HCT116 (cell line): ENCODE data around the gene PHLDA1. TPM values are rescaled to one million over a fixed set of nuclear protein-coding genes. Genes with fewer than 3 reads are reported as not detected.

ENCODE experiments used
- ATAC-seq: fragments of 200-7000 bp; cut with Tn5 transposase; 2 replicates; pipeline ENCODE4 v1.9.1; 2020; ENCODE audit warnings: mild to moderate bottlenecking, moderate library complexity
- BruUV-seq: library from RNA; stranded (reverse); fragments of 400-500 nt; replicated peaks from 2 replicates; lab custom pipeline; 2021; lab: Mats Ljungman, UMichigan
- CTCF ChIA-PET: fragments of 300-600 bp; sonication (Branson Sonifier 250); formaldehyde crosslinking; loops from one replicate; lab custom pipeline; 2021; ENCODE audit warnings: antibody characterized with exemption; lab: Charles Lee
- POLR2A ChIA-PET: fragments of 300-600, 350-600 bp; sonication (Branson Sonifier 250); formaldehyde crosslinking; loops from one replicate; lab custom pipeline; 2021; ENCODE audit warnings: antibody characterized with exemption; lab: Charles Lee
- RAD21 ChIA-PET, 2 experiments: fragments of 300-600 bp; sonication (Branson Sonifier 250); formaldehyde crosslinking; loops; one replicate each; lab custom pipeline; 2023; ENCODE audit warnings: low total read pairs in 2 of 2; ENCODE audit not compliant: uncharacterized antibody in 2 of 2, unreplicated experiment in 2 of 2, low non-redundant PET in 1 of 2; lab: Charles Lee
- DNase-seq: peaks from one replicate; pipeline ENCODE4 v3.0.0-alpha.2; 2010; ENCODE audit warnings: low read depth, low spot score
- H2AFZ ChIP-seq: fragments of 200-600 bp; shearing (Covaris generic), sonication (generic); 2 replicates; pipeline ENCODE4 v1.6.1; 2017; ENCODE audit warnings: low read depth, mixed run types, mixed read lengths, antibody characterized with exemption, low read length; ENCODE audit not compliant: poor library complexity, severe bottlenecking
- H3K27ac ChIP-seq: 2 replicates; pipeline ENCODE4 v1.5.1; 2012; ENCODE audit warnings: low read depth, low read length
- H3K27me3 ChIP-seq: fragments of 200-600 bp; sonication (generic); 2 replicates; pipeline ENCODE4 v1.6.1; 2016; ENCODE audit warnings: mixed run types, low read length, mixed read lengths; ENCODE audit not compliant: insufficient read depth
- H3K36me3 ChIP-seq, 2 experiments: fragments of 200-500 bp in 1 of 2; fragments of 200-600 bp in 1 of 2; sonication (Bioruptor generic) in 1 of 2; sonication (generic) in 1 of 2; 2 replicates each; pipeline versions ENCODE4 v1.5.1 to v1.6.1; 2014 to 2016; ENCODE audit warnings: low read length in 2 of 2, inconsistent platforms in 1 of 2, mixed read lengths in 1 of 2, mixed run types in 1 of 2; ENCODE audit not compliant: insufficient read depth in 2 of 2, control insufficient read depth in 1 of 2
- H3K4me1 ChIP-seq, 2 experiments: fragments of 200-600 bp in 1 of 2; sonication (generic) in 1 of 2; 2 replicates each; pipeline versions ENCODE4 v1.5.1 to v1.6.1; 2012 to 2017; ENCODE audit warnings: low read length in 2 of 2, inconsistent platforms in 1 of 2, mild to moderate bottlenecking in 1 of 2, mixed read lengths in 1 of 2, mixed run types in 1 of 2, moderate library complexity in 1 of 2; ENCODE audit not compliant: insufficient read depth in 2 of 2, control insufficient read depth in 1 of 2
- H3K4me2 ChIP-seq: fragments of 200-600 bp; sonication (generic); 2 replicates; pipeline ENCODE4 v1.6.1; 2017; ENCODE audit warnings: mixed run types, low read length, mixed read lengths
- H3K4me3 ChIP-seq, 2 experiments: fragments of 200-600 bp in 1 of 2; sonication (generic) in 1 of 2; replicated peaks in 1 of 2; 2 replicates each; pipeline ENCODE4 v1.5.1; 2011 to 2016; ENCODE audit warnings: low read length in 2 of 2, control low read depth in 1 of 2, low read depth in 1 of 2, mild to moderate bottlenecking in 1 of 2, mixed read lengths in 1 of 2, mixed run types in 1 of 2
- H3K79me2 ChIP-seq: fragments of 200-600 bp; sonication (generic); 2 replicates; pipeline ENCODE4 v1.6.1; 2017; ENCODE audit warnings: mild to moderate bottlenecking, mixed run types, low read length, moderate library complexity, mixed read lengths; ENCODE audit not compliant: insufficient read depth
- H3K9ac ChIP-seq: fragments of 200-600 bp; sonication (generic); 2 replicates; pipeline ENCODE4 v1.6.1; 2016; ENCODE audit warnings: low read length, mixed read lengths
- H3K9me2 ChIP-seq: fragments of 200-600 bp; sonication (generic), shearing (Covaris generic); 2 replicates; pipeline ENCODE4 v1.6.1; 2017; ENCODE audit warnings: mixed run types, mild to moderate bottlenecking, moderate library complexity; ENCODE audit not compliant: insufficient read depth
- H3K9me3 ChIP-seq, 2 experiments: fragments of 200-500 bp in 1 of 2; fragments of 200-600 bp in 1 of 2; sonication (Bioruptor generic) in 1 of 2; sonication (generic) in 1 of 2; 2 replicates each; pipeline ENCODE4 v1.6.1; 2014 to 2017; ENCODE audit warnings: low read length in 2 of 2, mixed read lengths in 2 of 2, inconsistent platforms in 1 of 2, low read depth in 1 of 2, mild to moderate bottlenecking in 1 of 2, mixed run types in 1 of 2, moderate library complexity in 1 of 2; ENCODE audit not compliant: control insufficient read depth in 1 of 2, insufficient read depth in 1 of 2
- H4K20me1 ChIP-seq: fragments of 200-600 bp; sonication (generic), shearing (Covaris generic); 2 replicates; pipeline ENCODE4 v1.6.1; 2017; ENCODE audit warnings: mixed run types, mild to moderate bottlenecking, moderate library complexity; ENCODE audit not compliant: insufficient read depth
- CBX3 ChIP-seq: IDR thresholded peaks from 2 replicates; pipeline ENCODE4 v1.6.1; 2012; ENCODE audit warnings: low read depth
- CEBPB ChIP-seq: IDR thresholded peaks from 2 replicates; pipeline ENCODE4 v1.6.1; 2012; ENCODE audit warnings: low read depth
- FOSL1 ChIP-seq: IDR thresholded peaks from 2 replicates; pipeline ENCODE4 v1.6.1; 2012; ENCODE audit warnings: low read depth
- JUND ChIP-seq: IDR thresholded peaks from 2 replicates; pipeline ENCODE4 v1.6.1; 2012
- MAX ChIP-seq: IDR thresholded peaks from 2 replicates; pipeline ENCODE4 v1.6.1; 2012
- POLR2A ChIP-seq: IDR thresholded peaks from 2 replicates; pipeline ENCODE4 v1.7.0; 2011; ENCODE audit warnings: borderline replicate concordance; ENCODE audit not compliant: insufficient read depth, insufficient read length; ENCODE audit errors: extremely low read depth
- SIN3A ChIP-seq: IDR thresholded peaks from 2 replicates; pipeline ENCODE4 v1.6.1; 2012; ENCODE audit warnings: low read depth
- SRF ChIP-seq: IDR thresholded peaks from 2 replicates; pipeline ENCODE4 v1.6.1; 2012; ENCODE audit warnings: low read depth
- TCF7L2 ChIP-seq: IDR thresholded peaks from 2 replicates; pipeline ENCODE4 v1.7.0; 2011; ENCODE audit warnings: borderline replicate concordance, inconsistent platforms; ENCODE audit not compliant: insufficient read depth, insufficient read length; ENCODE audit errors: extremely low read depth
- ZBTB33 ChIP-seq: IDR thresholded peaks from 2 replicates; pipeline ENCODE4 v1.6.1; 2011; ENCODE audit warnings: mild to moderate bottlenecking, low read length, moderate library complexity; ENCODE audit not compliant: insufficient replicate concordance; ENCODE audit errors: extremely low read depth
- intact Hi-C: fragments of 100-400 bp; cut with micrococcal nuclease; formaldehyde crosslinking; loops from 2 replicates; pipeline ENCODE4 v1.10.0; 2022
- total RNA-seq: library from RNA; stranded (reverse); gene quantifications from one replicate; pipeline ENCODE4 v1.2.1, GENCODE V29; 2021; ENCODE audit not compliant: unreplicated experiment

PHLDA1 gene
- total RNA-seq, 1 experiment from 2014 or later = 231 TPM

- Histone ChIP-seq H4K20me1 (peaks cover 11% of the 10 kb centered on the region; the same call in 1 of the 2 replicates), H3K27me3 (no peaks in the 10 kb centered on the region), H3K9ac (no peak overlapping the region), H3K9me2 (no peaks in the 10 kb centered on the region), H3K27ac (no peak overlapping the region), H2AFZ (no peak overlapping the region), H3K79me2 (0 out of 2 replicates have a peak, but pooled peaks cover 6% of the 10 kb centered on the region), H3K36me3 (peaks cover 17 to 38% of the 10 kb centered on the region in 2 experiments), H3K4me1 (no peaks in the 10 kb centered on the region), H3K4me3 (no peak overlapping the region), H3K4me2 (no peak overlapping the region), H3K9me3 (no peaks in the 10 kb centered on the region)
- POLR2A ChIA-PET = interaction anchor here (1.4 kb wide), 1 partner anchor 16 kb away, joined by 3 read pairs; the partner anchor contains the start of gene PHLDA1
- TF ChIP-seq POLR2A = no peak
- TF ChIP-seq MAX = no peak
- TF ChIP-seq SRF = no peak
- TF ChIP-seq TCF7L2 = no peak
- no peak for TF ChIP-seq FOSL1
- no peak for TF ChIP-seq CEBPB
- no peak for TF ChIP-seq CBX3
- TF ChIP-seq ZBTB33 = no peak
- TF ChIP-seq JUND = no peak
- TF ChIP-seq SIN3A = no peak
- intact Hi-C loops = no loop called here
- CTCF ChIA-PET = no interaction called here
- no peak for ATAC-seq
- BruUV-seq = no TSS peak
- DNase-seq = no peak
- RAD21 ChIA-PET = no interaction called here
Measured at GRCh38 chr12:76047742-76048141, 16.2 kb upstream of the PHLDA1 start.
